Breast epithelium (tissue), 4 donors: ENCODE data around the gene MYO3B. TPM values are rescaled to one million over a fixed set of nuclear protein-coding genes. Genes with fewer than 3 reads are reported as not detected.

Source experiments
- DNase-seq, 2 donors: peaks; one replicate each; pipeline ENCODE4 v3.0.0-alpha.2; 2019; ENCODE audit warnings: low spot score in 2 of 2
- H3K27ac ChIP-seq, 2 donors: fragments of 200-600 bp; sonication (generic) in 1 of 2; one replicate each; pipeline ENCODE4 v1.5.1; 2016 to 2019; ENCODE audit warnings: mild to moderate bottlenecking in 1 of 2
- H3K27me3 ChIP-seq, 2 donors: fragments of 200-600 bp; sonication (generic) in 1 of 2; one replicate each; pipeline versions ENCODE4 v1.5.1 to v1.6.0; 2017 to 2019; ENCODE audit warnings: control low read depth in 1 of 2, mild to moderate bottlenecking in 1 of 2
- H3K36me3 ChIP-seq: fragments of 200-600 bp; one replicate; pipeline ENCODE4 v1.5.1; 2019
- H3K4me1 ChIP-seq, 2 donors: fragments of 200-600 bp; sonication (generic); one replicate each; pipeline ENCODE4 v1.5.1; 2016 to 2019; ENCODE audit warnings: control low read depth in 1 of 2
- H3K4me3 ChIP-seq, 3 donors: fragments of 200-600 bp; sonication (generic); 1 replicate in 2 of 3; 2 replicates in 1 of 3; pipeline ENCODE4 v1.5.1; 2016 to 2019; ENCODE audit warnings: mild to moderate bottlenecking in 3 of 3, moderate library complexity in 2 of 3
- H3K9me3 ChIP-seq, 2 donors: fragments of 200-600 bp; sonication (generic) in 1 of 2; one replicate each; pipeline ENCODE4 v1.5.1; 2016 to 2019; ENCODE audit warnings: control low read depth in 1 of 2
- CTCF ChIP-seq, 3 donors: fragments of 450-650 bp; IDR thresholded peaks; one replicate each; pipeline ENCODE4 v1.5.1; 2016 to 2017; ENCODE audit warnings: antibody characterized with exemption in 3 of 3, mild to moderate bottlenecking in 3 of 3, moderate library complexity in 3 of 3
- POLR2A ChIP-seq: fragments of 450-650 bp; IDR thresholded peaks from one replicate; pipeline ENCODE4 v1.6.1; 2016; ENCODE audit warnings: antibody characterized with exemption, mild to moderate bottlenecking, moderate library complexity
- POLR2AphosphoS5 ChIP-seq, 3 donors: sonication (generic); formaldehyde crosslinking; IDR thresholded peaks; one replicate each; pipeline ENCODE4 v1.6.1; 2017; ENCODE audit warnings: antibody characterized with exemption in 3 of 3
- intact Hi-C: fragments of 100-400 bp; cut with DNase I; formaldehyde crosslinking; loops from one replicate; pipeline ENCODE4 v1.15.1; 2023; ENCODE audit warnings: low total_unique reads
- total RNA-seq, 3 donors: library from RNA; depleted of rRNA; stranded (reverse); fragments of >200 nt; gene quantifications; one replicate each; pipeline ENCODE4 v1.1.0, GENCODE V29; 2016

MYO3B gene
- total RNA-seq, 3 donors from 2014 or later, result 0.15 to 0.98 (median 0.16) TPM

- no peaks in the 10 kb centered on the region for H3K9me3 ChIP-seq
- no peaks in the 10 kb centered on the region for H3K36me3 ChIP-seq
- TF ChIP-seq POLR2A, result no peak
- no peak for TF ChIP-seq POLR2AphosphoS5 (IDR thresholded peaks at IDR 0.05)
- no peak for TF ChIP-seq CTCF (IDR thresholded peaks at IDR 0.05)
- DNase-seq, result no peak
- no peak overlapping the region for H3K27ac ChIP-seq
- no peaks in the 10 kb centered on the region for H3K27me3 ChIP-seq
- H3K4me1 ChIP-seq, result no peaks in the 10 kb centered on the region
- no peak overlapping the region for H3K4me3 ChIP-seq
- intact Hi-C loops, result no loop called here
These were observed 34.8 kb upstream of the MYO3B start for GRCh38 chr2:170143045-170143717.

- no peak overlapping the region for H3K4me3 ChIP-seq
- H3K4me1 ChIP-seq, result no peaks in the 10 kb centered on the region
- no peaks in the 10 kb centered on the region for H3K9me3 ChIP-seq
- no peak for DNase-seq
- H3K27me3 ChIP-seq, result no peaks in the 10 kb centered on the region
- H3K36me3 ChIP-seq, result no peaks in the 10 kb centered on the region
- no peak for TF ChIP-seq POLR2AphosphoS5 (IDR thresholded peaks at IDR 0.05)
- TF ChIP-seq POLR2A, result no peak
- TF ChIP-seq CTCF (IDR thresholded peaks at IDR 0.05), result no peak
- H3K27ac ChIP-seq, result no peak overlapping the region
- intact Hi-C loops, result no loop called here
These were observed 33.2 kb upstream of the MYO3B start for GRCh38 chr2:170144761-170145160.

GRCh38 chr2:170145191-170145590 lies 32.8 kb upstream of the MYO3B start:
- no peak for DNase-seq
- Histone ChIP-seq H3K27me3 (no peaks in the 10 kb centered on the region), H3K27ac (no peak overlapping the region), H3K36me3 (no peaks in the 10 kb centered on the region), H3K4me3 (no peak overlapping the region), H3K9me3 (no peaks in the 10 kb centered on the region), H3K4me1 (no peaks in the 10 kb centered on the region)
- no peak for TF ChIP-seq POLR2A
- TF ChIP-seq POLR2AphosphoS5 (IDR thresholded peaks at IDR 0.05), result no peak
- no peak for TF ChIP-seq CTCF (IDR thresholded peaks at IDR 0.05)
- intact Hi-C loops, result no loop called here

GRCh38 chr2:170145675-170146432 lies 32.1 kb upstream of the MYO3B start:
- no peaks in the 10 kb centered on the region for H3K27me3 ChIP-seq
- DNase-seq, result no peak
- intact Hi-C loops, result no loop called here
- no peaks in the 10 kb centered on the region for H3K9me3 ChIP-seq
- no peak overlapping the region for H3K27ac ChIP-seq
- H3K36me3 ChIP-seq, result no peaks in the 10 kb centered on the region
- no peak overlapping the region for H3K4me3 ChIP-seq
- no peak for TF ChIP-seq POLR2A
- TF ChIP-seq POLR2AphosphoS5 (IDR thresholded peaks at IDR 0.05), result no peak
- TF ChIP-seq CTCF (IDR thresholded peaks at IDR 0.05), result no peak
- no peaks in the 10 kb centered on the region for H3K4me1 ChIP-seq

- TF ChIP-seq CTCF (IDR thresholded peaks at IDR 0.05), result no peak
- no peak for TF ChIP-seq POLR2A
- no peak for TF ChIP-seq POLR2AphosphoS5 (IDR thresholded peaks at IDR 0.05)
- intact Hi-C loops, result no loop called here
- Histone ChIP-seq H3K27me3 (no peaks in the 10 kb centered on the region), H3K27ac (no peak overlapping the region), H3K4me1 (no peaks in the 10 kb centered on the region), H3K9me3 (no peaks in the 10 kb centered on the region), H3K4me3 (no peak overlapping the region), H3K36me3 (no peaks in the 10 kb centered on the region)
- no peak for DNase-seq
These were observed 31.2 kb upstream of the MYO3B start for GRCh38 chr2:170146784-170147183.
